GM06990 (cell line): ENCODE data around the gene ZNF516.
A peak's percentile ranks its signal among the peaks of the same experiment; 100 is the strongest.

Experiments used
- DNase-seq: peaks from one replicate; pipeline ENCODE4 v3.0.0-alpha.2; 2011; ENCODE audit not compliant: insufficient read length; ENCODE audit errors: extremely low read depth
- H3K27me3 ChIP-seq: replicated peaks from 2 replicates; pipeline ENCODE4 v1.6.0; 2011; ENCODE audit warnings: low read length; ENCODE audit not compliant: control insufficient read depth, insufficient read depth
- H3K36me3 ChIP-seq: 2 replicates; pipeline ENCODE4 v1.5.1; 2011; ENCODE audit warnings: low read length; ENCODE audit not compliant: control insufficient read depth, insufficient read depth
- H3K4me3 ChIP-seq: replicated peaks from 2 replicates; pipeline ENCODE4 v1.5.1; 2011; ENCODE audit warnings: low read depth, mild to moderate bottlenecking, control low read depth, low read length
- TF ChIP-seq, protein P1 (sequence below): IDR thresholded peaks from 2 replicates; pipeline ENCODE4 v1.5.1; 2011; ENCODE audit warnings: low read length, control low read depth, mild to moderate bottlenecking, inconsistent platforms; ENCODE audit not compliant: insufficient read depth, poor library complexity, severe bottlenecking

The ZNF516 gene

DNA sequence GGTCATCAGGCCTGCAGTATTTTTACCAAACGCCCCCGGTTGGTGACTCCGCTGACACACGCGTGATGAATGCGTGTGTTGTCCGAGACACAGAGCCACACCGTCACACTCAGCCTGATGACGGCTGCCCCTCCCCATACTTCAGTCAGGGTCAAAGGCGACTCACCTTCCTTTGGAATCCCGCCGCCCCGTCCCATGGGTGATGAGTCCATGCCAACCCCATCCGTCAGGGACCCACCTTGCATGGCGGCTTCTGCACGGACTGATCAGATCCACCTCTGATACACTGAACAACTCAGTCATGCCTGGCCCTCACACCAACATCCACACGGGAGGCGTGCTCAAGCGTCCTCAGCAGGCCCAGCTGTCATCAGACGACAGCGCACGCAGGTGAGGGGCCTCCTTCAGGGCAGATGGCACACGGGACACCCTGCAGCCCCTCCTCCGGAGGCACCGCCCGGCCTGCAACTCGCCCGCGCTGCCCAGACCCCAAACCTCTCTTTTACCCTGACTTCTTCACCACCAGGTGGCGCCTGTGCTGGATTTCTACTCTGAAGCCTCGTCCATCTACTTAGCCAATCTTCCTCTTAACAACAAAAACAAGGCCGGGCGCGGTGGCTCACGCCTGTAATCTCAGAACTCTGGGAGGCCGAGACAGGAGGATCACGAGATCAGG, 89.2 kb downstream of the ZNF516 start:
- no peaks in the 10 kb centered on the region for H3K27me3 ChIP-seq
- TF ChIP-seq, protein P1, sequence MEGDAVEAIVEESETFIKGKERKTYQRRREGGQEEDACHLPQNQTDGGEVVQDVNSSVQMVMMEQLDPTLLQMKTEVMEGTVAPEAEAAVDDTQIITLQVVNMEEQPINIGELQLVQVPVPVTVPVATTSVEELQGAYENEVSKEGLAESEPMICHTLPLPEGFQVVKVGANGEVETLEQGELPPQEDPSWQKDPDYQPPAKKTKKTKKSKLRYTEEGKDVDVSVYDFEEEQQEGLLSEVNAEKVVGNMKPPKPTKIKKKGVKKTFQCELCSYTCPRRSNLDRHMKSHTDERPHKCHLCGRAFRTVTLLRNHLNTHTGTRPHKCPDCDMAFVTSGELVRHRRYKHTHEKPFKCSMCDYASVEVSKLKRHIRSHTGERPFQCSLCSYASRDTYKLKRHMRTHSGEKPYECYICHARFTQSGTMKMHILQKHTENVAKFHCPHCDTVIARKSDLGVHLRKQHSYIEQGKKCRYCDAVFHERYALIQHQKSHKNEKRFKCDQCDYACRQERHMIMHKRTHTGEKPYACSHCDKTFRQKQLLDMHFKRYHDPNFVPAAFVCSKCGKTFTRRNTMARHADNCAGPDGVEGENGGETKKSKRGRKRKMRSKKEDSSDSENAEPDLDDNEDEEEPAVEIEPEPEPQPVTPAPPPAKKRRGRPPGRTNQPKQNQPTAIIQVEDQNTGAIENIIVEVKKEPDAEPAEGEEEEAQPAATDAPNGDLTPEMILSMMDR = peak; percentile 70
- H3K36me3 ChIP-seq = peaks cover 3% of the 10 kb centered on the region
- DNase-seq = peak; percentile 47
- no peak overlapping the region for H3K4me3 ChIP-seq

DNA sequence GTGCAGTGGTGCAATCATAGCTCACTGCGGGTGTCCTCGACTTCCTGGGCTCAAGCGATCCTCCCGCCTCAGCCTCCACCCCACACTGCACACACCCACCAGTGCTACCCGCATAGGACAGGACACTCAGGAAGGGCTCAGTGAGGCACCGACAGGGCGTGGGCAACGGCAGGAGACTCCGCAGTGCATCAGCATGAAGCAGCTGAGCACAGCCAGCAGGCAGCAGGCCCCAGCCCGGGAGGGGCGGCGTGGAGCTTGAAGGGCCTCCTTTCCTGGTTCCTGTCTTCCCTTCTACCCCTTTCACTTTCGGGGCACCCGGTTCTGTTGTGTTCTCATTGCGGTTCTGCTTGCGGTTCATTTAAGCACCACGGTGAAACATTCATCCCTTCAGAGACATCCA, 89.8 kb downstream of the ZNF516 start:
- TF ChIP-seq, protein P1 = no peak
- no peak overlapping the region for H3K4me3 ChIP-seq
- no peak for DNase-seq
- H3K36me3 ChIP-seq = peaks cover 3% of the 10 kb centered on the region
- H3K27me3 ChIP-seq = no peaks in the 10 kb centered on the region

DNA sequence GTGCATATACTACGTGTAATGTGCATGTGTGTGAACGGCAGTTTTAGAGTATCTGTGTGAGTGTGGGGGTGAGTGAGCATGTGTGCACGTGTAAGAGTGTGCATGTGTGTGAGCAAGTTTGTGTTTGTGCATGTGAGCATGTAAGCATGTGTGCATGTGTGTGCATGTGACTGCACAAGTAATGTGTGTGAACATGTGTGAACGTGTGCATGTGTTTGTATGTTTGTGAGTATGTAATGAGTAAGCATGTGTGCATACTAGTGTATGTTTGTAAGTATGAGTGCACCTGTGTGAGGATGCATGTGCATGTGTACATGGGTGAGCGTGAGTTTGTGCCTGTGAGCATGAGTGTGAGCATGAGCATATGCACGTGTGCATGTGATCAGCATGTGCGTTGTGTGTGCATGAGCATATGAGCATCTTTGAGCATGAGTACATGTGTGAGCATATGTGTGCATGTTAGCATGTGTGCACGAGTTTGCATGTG, 90.7 kb downstream of the ZNF516 start:
- H3K4me3 ChIP-seq = no peak overlapping the region
- DNase-seq = no peak
- H3K27me3 ChIP-seq = no peaks in the 10 kb centered on the region
- peaks cover 3% of the 10 kb centered on the region for H3K36me3 ChIP-seq
- TF ChIP-seq, protein P1 = no peak

DNA sequence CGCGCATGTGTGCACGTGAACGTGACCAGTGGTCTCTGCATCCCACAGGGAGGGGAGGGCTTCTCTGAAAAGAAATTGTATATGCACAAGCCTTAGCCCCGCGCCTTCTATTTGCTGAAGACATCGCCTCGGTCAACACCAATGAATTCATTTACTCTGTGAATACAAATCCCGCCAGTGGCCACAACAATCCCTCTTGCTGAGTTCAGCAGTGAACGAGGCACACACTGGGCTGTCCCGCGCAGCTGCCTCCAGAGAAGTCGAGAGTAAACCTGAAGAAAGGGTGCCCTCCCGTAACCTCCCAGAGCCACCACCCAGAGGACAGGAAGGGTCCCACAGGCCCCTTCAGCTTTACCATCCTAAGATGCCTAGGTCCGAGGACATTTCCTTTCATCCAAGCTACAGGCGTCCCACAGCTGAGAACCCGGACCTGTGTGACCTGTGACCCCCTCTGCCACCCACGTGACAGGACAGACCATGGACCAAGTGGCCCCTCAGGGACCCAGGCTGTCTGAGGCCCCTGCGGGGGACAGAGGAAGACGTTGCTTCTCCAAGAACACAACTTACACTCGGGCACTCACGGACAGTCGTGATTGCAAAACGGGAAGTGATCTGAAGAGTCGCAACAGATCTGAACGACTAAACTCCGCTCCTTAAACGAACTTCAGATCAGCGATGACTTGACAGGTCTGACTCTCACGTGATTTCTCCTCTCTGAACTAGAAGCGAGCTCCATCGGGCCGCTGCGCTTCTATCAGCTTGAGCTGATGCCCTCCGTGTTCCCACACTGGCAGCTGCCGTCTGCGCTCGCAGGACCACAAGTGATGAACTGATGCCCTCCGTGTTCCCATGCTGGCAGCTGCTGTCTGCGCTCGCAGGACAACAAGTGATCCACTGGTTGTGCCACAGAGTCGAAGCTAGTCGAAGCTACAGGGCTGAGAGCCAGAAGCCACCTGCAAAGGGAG, 92.7 kb downstream of the ZNF516 start:
- Histone ChIP-seq H3K36me3 (peaks cover 3% of the 10 kb centered on the region), H3K27me3 (no peaks in the 10 kb centered on the region), H3K4me3 (no peak overlapping the region)
- DNase-seq = no peak
- TF ChIP-seq, protein P1 = no peak

DNA sequence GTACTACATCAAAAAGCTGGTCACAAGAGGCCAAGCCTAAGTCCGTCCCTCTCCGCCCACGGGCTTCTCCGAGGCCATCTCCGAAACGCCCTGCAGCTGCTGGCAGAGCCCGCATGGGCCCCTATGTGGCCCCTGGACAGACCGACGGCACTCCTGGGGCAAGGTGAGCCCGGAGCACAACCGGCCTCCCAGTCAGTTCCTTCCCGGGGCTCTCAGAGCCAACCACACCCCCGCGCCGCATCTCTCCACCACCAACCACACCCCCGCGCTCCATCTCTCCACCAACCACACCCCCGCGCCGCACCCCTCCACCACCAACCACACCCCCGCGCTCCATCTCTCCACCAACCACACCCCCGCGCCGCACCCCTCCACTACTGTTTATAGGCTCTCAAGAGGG, 93.5 kb downstream of the ZNF516 start:
- Histone ChIP-seq H3K4me3 (no peak overlapping the region), H3K36me3 (peaks cover 3% of the 10 kb centered on the region), H3K27me3 (no peaks in the 10 kb centered on the region)
- TF ChIP-seq, protein P1 = no peak
- no peak for DNase-seq
